Measurements from ENCODE around the gene AHSA1. TPM values are rescaled to one million over a fixed set of nuclear protein-coding genes. Genes with fewer than 3 reads are reported as not detected.

The AHSA1 gene
- total RNA-seq, 1 experiment from 2014 or later: 375 TPM

DNA sequence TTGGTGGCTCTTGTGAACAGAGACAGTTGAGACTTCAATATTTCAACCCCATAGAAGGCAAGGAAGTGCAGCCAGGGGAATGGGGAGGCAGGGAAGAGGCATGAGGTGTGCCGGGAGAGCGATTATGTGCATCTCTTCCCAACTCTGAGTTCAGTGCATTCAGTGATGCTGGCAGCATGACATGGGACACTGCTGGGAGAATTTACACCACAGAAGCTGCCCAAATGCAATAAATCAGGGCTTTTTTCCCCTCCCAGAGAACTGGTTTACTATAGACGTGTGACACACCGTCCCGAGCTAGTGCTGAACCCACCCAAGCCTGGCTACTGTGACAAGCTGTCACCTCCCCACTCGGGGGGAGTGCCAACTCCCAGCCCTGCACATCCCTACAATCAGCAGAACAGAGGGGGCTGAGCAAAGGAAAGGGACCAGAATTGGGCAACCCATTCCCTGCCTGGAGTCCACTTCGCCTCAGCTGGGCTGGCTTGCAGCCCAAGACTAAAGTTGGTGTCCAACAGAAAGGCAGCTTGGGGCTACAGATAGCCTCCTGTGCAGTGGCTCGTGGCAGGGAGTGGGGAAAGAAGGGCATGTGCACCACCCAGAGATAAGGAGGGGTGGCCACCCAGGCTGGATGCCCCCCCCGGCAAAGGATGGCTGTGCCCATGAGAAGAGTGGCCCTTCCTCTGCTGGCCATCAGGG lies 16.7 kb downstream of the AHSA1 start:
- Histone ChIP-seq H3K4me3 (ENCODE audit: low read depth, low read length, poor library complexity, severe bottlenecking) (no peak overlapping the region), H3K36me3 (ENCODE audit: insufficient read depth, low read length, poor library complexity, severe bottlenecking) (peaks cover 2% of the 10 kb centered on the region), H3K4me1 (ENCODE audit: insufficient read depth, low read length, poor library complexity, severe bottlenecking) (no peaks in the 10 kb centered on the region), H3K27ac (ENCODE audit: low read depth, low read length, poor library complexity, severe bottlenecking) (no peak overlapping the region), H3K27me3 (replicated peaks; ENCODE audit: insufficient read depth, low read depth, low read length, poor library complexity) (no peaks in the 10 kb centered on the region), H3K9me3 (ENCODE audit: low read depth, low read length, poor library complexity, severe bottlenecking) (no peaks in the 10 kb centered on the region)
- TF ChIP-seq EZH2 (IDR thresholded peaks at IDR 0.05; ENCODE audit: borderline replicate concordance, low read depth, low read length, poor library complexity, severe bottlenecking): no peak
- DNase-seq (ENCODE audit: low spot score): no peak
- BruUV-seq (replicated peaks): no TSS peak
- POLR2A ChIA-PET (ENCODE audit: low non-redundant PET): no interaction called here
- intact Hi-C loops (cut with micrococcal nuclease; ENCODE audit: unreplicated experiment): no loop called here
- CTCF ChIA-PET: no interaction called here

DNA sequence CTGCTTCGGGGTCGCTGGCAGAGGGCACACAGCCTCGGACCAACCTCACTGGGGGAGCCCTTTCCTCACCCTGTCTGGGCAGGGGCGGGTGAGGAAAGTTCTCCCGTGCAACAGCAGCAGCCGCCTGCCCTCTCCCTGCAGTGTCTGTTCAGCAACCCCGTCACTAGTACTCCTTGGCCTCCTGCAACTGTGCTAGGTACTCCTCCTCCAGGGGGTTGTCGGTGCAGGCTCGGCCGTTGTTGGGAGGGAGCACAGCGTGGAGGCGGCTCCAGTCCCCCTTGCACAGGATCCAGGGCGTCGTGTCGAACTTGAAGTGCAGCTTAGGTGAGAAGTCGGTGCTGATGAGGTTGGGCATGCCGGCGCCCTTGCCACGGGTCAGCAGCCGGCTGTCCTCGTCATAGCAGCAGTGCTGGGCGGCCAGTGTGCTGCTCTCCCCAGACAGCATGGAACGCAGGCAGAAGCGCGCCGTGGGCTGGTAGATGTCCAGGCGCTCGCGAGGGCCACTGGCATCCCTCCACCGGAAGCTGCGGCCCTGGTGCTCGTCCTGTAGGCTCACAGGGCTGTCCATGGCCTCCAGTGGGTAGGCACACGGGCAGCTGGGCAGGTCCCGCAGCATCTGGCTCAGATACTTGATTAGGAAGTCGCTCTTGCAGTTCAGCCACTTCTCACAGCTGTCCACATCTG lies 17.7 kb downstream of the AHSA1 start:
- intact Hi-C loops (cut with micrococcal nuclease; ENCODE audit: unreplicated experiment): no loop called here

DNA sequence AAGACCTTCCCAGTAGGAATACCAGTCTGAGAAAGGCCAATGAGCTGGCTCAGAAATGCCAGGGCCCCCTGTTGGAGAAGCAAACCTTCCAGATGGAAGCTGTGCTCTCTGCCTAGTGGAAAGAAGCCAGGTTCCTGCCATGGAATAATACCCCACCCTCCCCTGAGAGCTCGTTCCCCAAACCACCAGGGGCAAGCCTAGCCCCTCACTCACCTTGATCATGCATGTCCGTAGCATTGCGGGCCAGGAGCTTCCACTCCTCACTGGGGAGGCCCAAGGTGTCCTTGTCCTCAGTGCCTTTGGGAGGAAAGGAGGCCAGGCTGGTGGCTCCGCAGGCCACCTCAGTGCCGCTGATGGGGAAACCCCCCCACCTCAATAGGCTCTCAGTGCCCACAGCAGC lies 20.1 kb downstream of the AHSA1 start:
- ChIA-PET CTCF (no interaction called here), POLR2A (ENCODE audit: low non-redundant PET) (no interaction called here)
- intact Hi-C loops (cut with micrococcal nuclease; ENCODE audit: unreplicated experiment): no loop called here
- TF ChIP-seq EZH2 (IDR thresholded peaks at IDR 0.05; ENCODE audit: borderline replicate concordance, low read depth, low read length, poor library complexity, severe bottlenecking): no peak
- TF ChIP-seq, protein P1, sequence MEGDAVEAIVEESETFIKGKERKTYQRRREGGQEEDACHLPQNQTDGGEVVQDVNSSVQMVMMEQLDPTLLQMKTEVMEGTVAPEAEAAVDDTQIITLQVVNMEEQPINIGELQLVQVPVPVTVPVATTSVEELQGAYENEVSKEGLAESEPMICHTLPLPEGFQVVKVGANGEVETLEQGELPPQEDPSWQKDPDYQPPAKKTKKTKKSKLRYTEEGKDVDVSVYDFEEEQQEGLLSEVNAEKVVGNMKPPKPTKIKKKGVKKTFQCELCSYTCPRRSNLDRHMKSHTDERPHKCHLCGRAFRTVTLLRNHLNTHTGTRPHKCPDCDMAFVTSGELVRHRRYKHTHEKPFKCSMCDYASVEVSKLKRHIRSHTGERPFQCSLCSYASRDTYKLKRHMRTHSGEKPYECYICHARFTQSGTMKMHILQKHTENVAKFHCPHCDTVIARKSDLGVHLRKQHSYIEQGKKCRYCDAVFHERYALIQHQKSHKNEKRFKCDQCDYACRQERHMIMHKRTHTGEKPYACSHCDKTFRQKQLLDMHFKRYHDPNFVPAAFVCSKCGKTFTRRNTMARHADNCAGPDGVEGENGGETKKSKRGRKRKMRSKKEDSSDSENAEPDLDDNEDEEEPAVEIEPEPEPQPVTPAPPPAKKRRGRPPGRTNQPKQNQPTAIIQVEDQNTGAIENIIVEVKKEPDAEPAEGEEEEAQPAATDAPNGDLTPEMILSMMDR (conservative IDR thresholded peaks at IDR 0.05; ENCODE audit: low read depth, low read length): no peak
- no peak overlapping the region for H3K4me3 ChIP-seq (ENCODE audit: low read depth, low read length, poor library complexity, severe bottlenecking)
- no peaks in the 10 kb centered on the region for H3K4me1 ChIP-seq (ENCODE audit: insufficient read depth, low read length, poor library complexity, severe bottlenecking)
- H3K36me3 ChIP-seq (ENCODE audit: insufficient read depth, low read length, poor library complexity, severe bottlenecking): no peaks in the 10 kb centered on the region
- no peak for DNase-seq (ENCODE audit: low spot score)
- no TSS peak for BruUV-seq (replicated peaks)
- no peak overlapping the region for H3K27ac ChIP-seq (ENCODE audit: low read depth, low read length, poor library complexity, severe bottlenecking)
- H3K27me3 ChIP-seq (replicated peaks; ENCODE audit: insufficient read depth, low read depth, low read length, poor library complexity): no peaks in the 10 kb centered on the region
- H3K9me3 ChIP-seq (ENCODE audit: low read depth, low read length, poor library complexity, severe bottlenecking): no peaks in the 10 kb centered on the region

More for the DNA sequence above, 17.7 kb downstream of the AHSA1 start:
- TF ChIP-seq, protein P1 (conservative IDR thresholded peaks at IDR 0.05; ENCODE audit: low read depth, low read length): no peak
- TF ChIP-seq EZH2 (IDR thresholded peaks at IDR 0.05; ENCODE audit: borderline replicate concordance, low read depth, low read length, poor library complexity, severe bottlenecking): no peak
- Histone ChIP-seq H3K4me1 (ENCODE audit: insufficient read depth, low read length, poor library complexity, severe bottlenecking) (no peaks in the 10 kb centered on the region), H3K4me3 (ENCODE audit: low read depth, low read length, poor library complexity, severe bottlenecking) (no peak overlapping the region), H3K27me3 (replicated peaks; ENCODE audit: insufficient read depth, low read depth, low read length, poor library complexity) (no peaks in the 10 kb centered on the region), H3K27ac (ENCODE audit: low read depth, low read length, poor library complexity, severe bottlenecking) (no peak overlapping the region), H3K36me3 (ENCODE audit: insufficient read depth, low read length, poor library complexity, severe bottlenecking) (no peaks in the 10 kb centered on the region), H3K9me3 (ENCODE audit: low read depth, low read length, poor library complexity, severe bottlenecking) (no peaks in the 10 kb centered on the region)
- POLR2A ChIA-PET (ENCODE audit: low non-redundant PET): no interaction called here
- DNase-seq (ENCODE audit: low spot score): no peak
- CTCF ChIA-PET: no interaction called here
- BruUV-seq (replicated peaks): no TSS peak

Data from A673 (cell line).